Psoas muscle (tissue), 8 donors: ENCODE results near the gene SPATS2L. TPM values are rescaled to one million over a fixed set of nuclear protein-coding genes. Genes with fewer than 3 reads are reported as not detected.

Experiments
- ATAC-seq, 4 donors: fragments of 200-7000 bp; cut with Tn5 transposase; one replicate each; pipeline ENCODE4 v1.9.1; 2020; ENCODE audit warnings: moderate library complexity in 3 of 4, mild to moderate bottlenecking in 2 of 4
- DNase-seq, 2 donors: peaks; one replicate each; pipeline ENCODE4 v3.0.0-alpha.2; 2020
- H3K27ac ChIP-seq: fragments of 200-600 bp; one replicate; pipeline ENCODE4 v1.8.0; 2022
- H3K27me3 ChIP-seq, 3 donors: fragments of 200-600 bp in 1 of 3; one replicate each; pipeline versions ENCODE4 v1.6.1 to v1.8.0; 2013 to 2022; ENCODE audit warnings: low read length in 2 of 3, mild to moderate bottlenecking in 2 of 3, moderate library complexity in 1 of 3; ENCODE audit not compliant: insufficient read depth in 3 of 3
- H3K36me3 ChIP-seq, 2 donors: fragments of 200-600 bp in 1 of 2; one replicate each; pipeline versions ENCODE4 v1.6.1 to v1.8.0; 2013 to 2022; ENCODE audit warnings: low read depth in 1 of 2, mild to moderate bottlenecking in 1 of 2, moderate library complexity in 1 of 2; ENCODE audit not compliant: insufficient read depth in 1 of 2
- H3K4me1 ChIP-seq: fragments of 200-600 bp; one replicate; pipeline ENCODE4 v1.8.0; 2022
- H3K4me3 ChIP-seq: fragments of 200-600 bp; one replicate; pipeline ENCODE4 v1.8.0; 2022; ENCODE audit warnings: mild to moderate bottlenecking
- H3K9me3 ChIP-seq: fragments of 200-600 bp; one replicate; pipeline ENCODE4 v1.8.0; 2022
- WGBS, 3 donors: extraction: QIAGEN DNeasy Blood & Tissue Kit; methylation state at CpG; one replicate each; pipeline versions ENCODE4 v1.1.6 to v1.1.7; 2013; 5-methylcytosine and 5-hydroxymethylcytosine counted together
- intact Hi-C, 2 donors: fragments of 100-400 bp; cut with DNase I; formaldehyde crosslinking; loops; one replicate each; pipeline versions ENCODE4 v1.11.0 to v1.14.2; 2022
- polyA plus RNA-seq, 3 donors: library from polyadenylated mRNA; stranded (reverse); fragments of 200-250 nt; gene quantifications; one replicate each; pipeline ENCODE4 v1.2.3, GENCODE V29; 2013
- total RNA-seq, 4 donors: library from RNA; stranded (reverse); fragmentation: NEBNext Ultra II Directional in 2 of 4; extraction: Animal tissue kit (Norgen Biotek cat#: 25700) in 2 of 4; gene quantifications; one replicate each; pipeline versions ENCODE4 v1.2.1 to v1.2.4, GENCODE V29; 2021 to 2023
- TF ChIP-seq, protein P1 (sequence below): fragments of 200-600 bp; IDR thresholded peaks from one replicate; pipeline ENCODE4 v1.8.0; 2022; ENCODE audit warnings: antibody characterized with exemption
- donor health status: healthy with polysubstance abuse.
- donor health status: DM: no; HTN: no; CAD: no; lungs with moderate emphysema.
- donor health status: Bipolar disorder and iron deficiency.
- donor health status: healthy.
- donor health status: DM: yes; HTN: yes; CAD: no.
- donor health status: DM: no; HTN: no; CAD: no.
- donor health status: DM: no; HTN: no; CAD: no.
- donor health status: DM: yes; HTN: yes; CAD: no.

The SPATS2L gene
- total and polyA plus RNA-seq, 7 donors: 34.2 to 286 (median 60.2) TPM

DNA sequence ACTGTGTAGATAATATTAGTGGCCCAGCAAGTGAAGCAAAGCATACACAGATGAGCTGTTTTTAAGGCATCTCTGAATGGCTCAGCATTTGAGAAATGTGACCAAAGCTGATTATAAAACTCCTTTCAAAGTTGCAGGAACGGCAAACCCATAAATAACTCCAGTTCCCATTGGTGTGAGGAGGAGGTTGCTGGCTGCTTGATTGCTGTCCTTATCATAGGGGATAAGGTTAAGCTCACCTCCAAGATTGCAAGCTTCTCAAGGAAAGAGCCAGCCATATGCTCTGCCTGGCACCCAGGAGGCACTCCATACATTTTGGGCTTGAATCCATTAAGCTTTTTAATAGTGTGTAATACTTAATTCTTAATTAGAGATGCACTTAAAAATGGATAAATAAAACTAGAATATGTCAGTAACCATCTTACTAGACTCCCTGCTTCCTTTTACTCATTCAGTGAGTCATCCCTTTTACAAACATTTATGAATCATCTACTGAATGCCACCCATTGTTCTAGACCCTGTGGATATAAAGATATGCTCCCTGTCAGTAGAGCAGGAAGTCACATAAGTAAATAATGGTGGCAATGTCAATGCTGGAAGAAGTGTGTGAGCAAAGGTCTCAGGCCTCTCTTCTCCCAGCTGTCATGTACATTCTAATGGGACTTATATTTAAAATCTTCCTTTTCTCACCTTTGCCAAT, 99.3 kb downstream of the SPATS2L start:
- 17 to 35% (median 29%) methylated on average over 1 of the region's 1 CpG for WGBS, 3 donors
- Histone ChIP-seq H3K9me3 (no peaks in the 10 kb centered on the region), H3K27me3 (no peaks in the 10 kb centered on the region), H3K27ac (no peak overlapping the region), H3K36me3 (peaks cover 0 to 4% of the 10 kb centered on the region in 2 donors), H3K4me3 (no peak overlapping the region), H3K4me1 (peaks cover 25% of the 10 kb centered on the region)
- intact Hi-C loops: no loop called here
- DNase-seq (no peak), ATAC-seq (peak; percentile 61 to 87 (median 76))
- TF ChIP-seq, protein P1, sequence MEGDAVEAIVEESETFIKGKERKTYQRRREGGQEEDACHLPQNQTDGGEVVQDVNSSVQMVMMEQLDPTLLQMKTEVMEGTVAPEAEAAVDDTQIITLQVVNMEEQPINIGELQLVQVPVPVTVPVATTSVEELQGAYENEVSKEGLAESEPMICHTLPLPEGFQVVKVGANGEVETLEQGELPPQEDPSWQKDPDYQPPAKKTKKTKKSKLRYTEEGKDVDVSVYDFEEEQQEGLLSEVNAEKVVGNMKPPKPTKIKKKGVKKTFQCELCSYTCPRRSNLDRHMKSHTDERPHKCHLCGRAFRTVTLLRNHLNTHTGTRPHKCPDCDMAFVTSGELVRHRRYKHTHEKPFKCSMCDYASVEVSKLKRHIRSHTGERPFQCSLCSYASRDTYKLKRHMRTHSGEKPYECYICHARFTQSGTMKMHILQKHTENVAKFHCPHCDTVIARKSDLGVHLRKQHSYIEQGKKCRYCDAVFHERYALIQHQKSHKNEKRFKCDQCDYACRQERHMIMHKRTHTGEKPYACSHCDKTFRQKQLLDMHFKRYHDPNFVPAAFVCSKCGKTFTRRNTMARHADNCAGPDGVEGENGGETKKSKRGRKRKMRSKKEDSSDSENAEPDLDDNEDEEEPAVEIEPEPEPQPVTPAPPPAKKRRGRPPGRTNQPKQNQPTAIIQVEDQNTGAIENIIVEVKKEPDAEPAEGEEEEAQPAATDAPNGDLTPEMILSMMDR: no peak

DNA sequence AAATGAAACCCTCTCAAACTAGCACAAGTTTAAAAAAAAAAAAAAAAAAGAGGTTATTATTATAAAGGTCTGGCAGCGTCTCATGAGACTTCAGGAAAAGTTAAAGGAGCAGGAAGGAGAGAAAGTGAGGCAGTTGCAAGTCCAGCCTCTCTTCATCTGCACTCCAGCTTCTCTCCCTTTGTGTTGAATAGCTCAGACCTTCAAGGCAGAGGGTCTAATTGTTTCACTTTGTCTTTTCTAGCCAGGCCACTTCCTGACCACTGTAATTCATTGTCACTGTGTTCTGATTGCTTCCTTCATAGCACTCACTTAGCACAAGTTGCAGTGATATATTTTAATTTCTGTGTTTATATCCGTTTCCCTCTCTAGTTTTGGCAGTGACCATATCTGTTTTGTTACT, 99.9 kb downstream of the SPATS2L start:
- Histone ChIP-seq H3K4me1 (peaks cover 29% of the 10 kb centered on the region), H3K36me3 (peaks cover 0 to 4% of the 10 kb centered on the region in 2 donors), H3K9me3 (no peaks in the 10 kb centered on the region), H3K4me3 (no peak overlapping the region), H3K27me3 (no peaks in the 10 kb centered on the region), H3K27ac (no peak overlapping the region)
- TF ChIP-seq, protein P1: no peak
- ATAC-seq (no peak), DNase-seq (no peak)
- intact Hi-C loops: no loop called here
- 40 to 60% (median 54%) methylated on average over 2 of the region's 2 CpGs for WGBS, 3 donors

DNA sequence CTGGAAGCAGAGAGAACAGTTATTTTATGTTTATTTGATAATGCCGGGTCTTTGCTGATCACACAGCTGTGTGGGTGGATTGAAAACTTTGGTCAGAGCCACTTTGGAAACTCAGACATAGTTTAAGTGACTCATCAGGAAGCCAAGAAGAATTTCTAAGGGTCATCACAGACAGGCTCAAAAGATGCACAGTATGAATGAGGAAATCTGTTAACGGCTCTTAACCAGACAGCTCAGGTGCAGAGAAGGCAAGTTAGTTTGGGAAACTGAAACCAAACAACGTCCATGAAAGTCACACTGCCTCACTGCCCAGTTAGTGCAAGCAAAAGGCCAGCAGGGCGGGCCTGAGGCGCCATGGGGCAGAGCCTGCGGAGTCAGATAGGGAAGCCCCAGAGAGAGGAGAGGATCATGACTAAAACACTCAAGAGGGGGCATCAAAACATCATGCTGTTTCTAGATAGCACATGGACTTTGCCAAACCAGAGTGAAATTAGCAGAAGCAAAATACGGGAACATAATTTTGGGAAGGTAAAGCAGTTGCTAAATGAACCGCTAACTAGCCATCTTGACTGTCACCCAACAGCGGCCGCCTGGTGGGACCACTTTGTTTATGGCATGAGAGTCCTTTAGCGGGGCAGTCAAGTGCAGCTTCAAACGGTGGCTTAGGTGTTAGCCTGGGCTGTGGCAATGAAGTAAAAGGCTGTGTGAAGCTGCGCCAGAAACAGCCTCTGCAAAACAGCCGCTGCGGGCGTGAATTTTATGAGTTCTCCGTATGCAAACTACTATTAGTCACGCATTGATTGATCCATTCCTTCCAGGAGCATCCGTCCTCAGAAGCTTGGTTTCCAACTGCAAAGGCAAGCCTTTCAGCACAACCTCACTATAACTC, 102.2 kb downstream of the SPATS2L start:
- peaks cover 0 to 4% of the 10 kb centered on the region in 2 donors for H3K36me3 ChIP-seq
- TF ChIP-seq, protein P1: no peak
- no peak overlapping the region for H3K27ac ChIP-seq
- 65 to 82% (median 69%) methylated on average over 19 of the region's 19 CpGs for WGBS, 3 donors
- intact Hi-C loops: no loop called here
- no peaks in the 10 kb centered on the region for H3K27me3 ChIP-seq
- peaks cover 45% of the 10 kb centered on the region for H3K4me1 ChIP-seq
- ATAC-seq (peak; percentile 18 to 42 (median 34)), DNase-seq (no peak)
- H3K4me3 ChIP-seq: no peak overlapping the region
- no peaks in the 10 kb centered on the region for H3K9me3 ChIP-seq

DNA sequence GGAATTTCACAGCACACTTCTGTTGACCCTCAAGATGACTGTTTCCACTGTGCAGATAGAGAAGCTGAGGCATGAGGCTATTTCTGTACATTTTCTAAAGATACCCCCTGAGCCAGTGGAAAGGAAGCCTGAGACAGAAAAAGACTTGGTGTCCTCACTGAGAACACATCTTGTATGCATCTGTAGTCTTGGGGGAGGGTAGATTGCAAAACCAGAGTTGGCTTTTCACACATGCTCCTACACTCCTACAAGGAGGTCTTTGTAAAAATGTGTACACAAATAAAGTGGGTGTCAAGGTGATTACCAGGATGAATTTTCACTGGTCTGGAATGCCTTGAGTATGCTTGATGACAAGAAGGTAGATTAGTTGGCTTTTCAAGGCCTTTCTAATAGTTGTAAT, 105.3 kb downstream of the SPATS2L start:
- intact Hi-C loops: no loop called here
- no peak overlapping the region for H3K4me3 ChIP-seq
- ATAC-seq (peak in 3 of 4 donors; percentile 57 to 96 (median 92)), DNase-seq (no peak)
- H3K9me3 ChIP-seq: no peaks in the 10 kb centered on the region
- peaks cover 2 to 4% of the 10 kb centered on the region in 2 donors for H3K36me3 ChIP-seq
- no peak overlapping the region for H3K27ac ChIP-seq
- H3K4me1 ChIP-seq: peaks cover 27% of the 10 kb centered on the region
- no peaks in the 10 kb centered on the region for H3K27me3 ChIP-seq
- TF ChIP-seq, protein P1: no peak
